Articular chondrocyte of knee joint (primary cell): ENCODE measurements around the gene SLC16A4. TPM values are rescaled to one million over a fixed set of nuclear protein-coding genes. Genes with fewer than 3 reads are reported as not detected.

Source experiments
- total RNA-seq: library from RNA; depleted of rRNA; stranded (reverse); fragments of >200 nt; gene quantifications from 2 replicates; pipeline ENCODE4 v1.2.3, GENCODE V29; 2012

Gene SLC16A4
- 57.1 and 57.4 TPM in 2 replicates for total RNA-seq

DNA sequence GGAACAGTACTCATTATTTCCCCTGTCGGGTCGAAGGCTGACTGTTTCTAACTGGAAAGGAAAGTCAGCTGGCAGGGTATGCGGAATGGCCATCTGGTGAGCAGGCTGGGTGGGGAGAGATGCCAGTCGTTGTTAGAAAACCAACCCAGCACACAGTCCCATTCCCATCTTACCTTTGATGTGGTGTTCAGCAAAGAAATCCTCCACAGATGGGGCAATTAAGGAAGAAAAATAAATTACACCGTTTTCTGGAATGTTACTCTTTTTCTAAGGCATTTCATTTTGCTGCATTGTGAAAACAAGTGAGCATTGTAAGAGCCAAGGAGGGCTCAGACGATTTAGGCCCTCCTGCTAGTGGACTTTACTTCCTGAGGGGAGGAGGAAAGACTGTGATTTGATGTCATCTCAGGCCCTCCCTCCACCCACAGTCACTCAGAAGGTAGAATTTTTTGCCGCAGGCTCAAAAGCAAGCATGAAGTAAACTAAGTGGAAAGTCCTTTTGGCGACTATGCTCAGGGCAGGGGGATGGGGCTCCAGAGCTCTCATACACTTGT is at the start of gene SLC16A4:
Gene SLC16A4, minus strand, starts transcription at position 335 of the 554 bp plus-strand sequence. CDS start 1,703 bp downstream, outside the sequence.

GRCh38 chr1:110407260-110408210 is 16.7 kb upstream of the SLC16A4 start, which contains the start of gene LAMTOR5:
Gene LAMTOR5 (minus strand): TSS chr1:110407694. CDS start chr1:110407620, 74 bp downstream.

GRCh38 chr1:110338886-110339406 is 51.9 kb downstream of the SLC16A4 start, which contains the start of gene RBM15:
Gene RBM15 (plus strand): TSS chr1:110339377. CDS start chr1:110339406, 29 bp downstream.

Other genes starting within 250 kb of the SLC16A4 start
- gene SLC6A17, start 240.5 kb downstream of the SLC16A4 start, total RNA-seq = 0.13 and 0.22 TPM in 2 replicates
- 4.7 and 5.5 TPM in 2 replicates for gene KCNC4, start 180.7 kb downstream of the SLC16A4 start, total RNA-seq
- gene RBM15, start 51.6 kb downstream of the SLC16A4 start, total RNA-seq = 28.9 and 30.6 TPM in 2 replicates
- 63.8 and 77.5 TPM in 2 replicates for gene LAMTOR5, start 16.7 kb upstream of the SLC16A4 start, total RNA-seq
- not detected in 2 replicates for gene PROK1, start 60.1 kb upstream of the SLC16A4 start, total RNA-seq
- gene KCNA10, start 128.1 kb upstream of the SLC16A4 start, total RNA-seq = not detected in 2 replicates
- gene KCNA2, start 215.3 kb upstream of the SLC16A4 start, total RNA-seq = under 0.01 TPM in 1 of 2 replicates, not detected in the other